Neural crest cell (in vitro differentiated cells): ENCODE data around the gene CSGALNACT2. TPM values are rescaled to one million over a fixed set of nuclear protein-coding genes. Genes with fewer than 3 reads are reported as not detected.
A peak's percentile ranks its signal among the peaks of the same experiment; 100 is the strongest.

Source experiments
- DNase-seq: peaks from one replicate; pipeline ENCODE4 v3.0.0; 2021; ENCODE audit warnings: low read depth, mixed read lengths, low spot score
- H3K27ac Mint-ChIP-seq: one replicate; pipeline ENCODE4 v1.8.0; 2021; ENCODE audit warnings: mild to moderate bottlenecking, mixed read lengths; ENCODE audit not compliant: unreplicated experiment
- H3K27me3 Mint-ChIP-seq: 2 replicates; pipeline ENCODE4 v1.8.0; 2021; ENCODE audit warnings: low read depth, mild to moderate bottlenecking, mixed read lengths
- H3K36me3 Mint-ChIP-seq: 2 replicates; pipeline ENCODE4 v1.8.0; 2021; ENCODE audit warnings: low read depth, mild to moderate bottlenecking, mixed read lengths
- H3K4me1 Mint-ChIP-seq: 2 replicates; pipeline ENCODE4 v1.8.0; 2021; ENCODE audit warnings: mixed read lengths
- H3K4me3 Mint-ChIP-seq: one replicate; pipeline ENCODE4 v1.8.0; 2021; ENCODE audit warnings: mild to moderate bottlenecking, mixed read lengths
- H3K9me3 Mint-ChIP-seq: 2 replicates; pipeline ENCODE4 v1.8.0; 2021; ENCODE audit warnings: mixed read lengths
- total RNA-seq: library from RNA; stranded (reverse); gene quantifications from 2 replicates; pipeline ENCODE4 v1.2.1, GENCODE V29; 2021
- TF ChIP-seq, protein P1 (sequence below): fragments of 200-600 bp; sonication (generic); conservative IDR thresholded peaks from 2 replicates; pipeline ENCODE4 v1.5.0; 2021; ENCODE audit warnings: antibody characterized with exemption, mild to moderate bottlenecking

Gene CSGALNACT2
- total RNA-seq, 1 donor from 2014 or later, result 14.6 TPM

DNA sequence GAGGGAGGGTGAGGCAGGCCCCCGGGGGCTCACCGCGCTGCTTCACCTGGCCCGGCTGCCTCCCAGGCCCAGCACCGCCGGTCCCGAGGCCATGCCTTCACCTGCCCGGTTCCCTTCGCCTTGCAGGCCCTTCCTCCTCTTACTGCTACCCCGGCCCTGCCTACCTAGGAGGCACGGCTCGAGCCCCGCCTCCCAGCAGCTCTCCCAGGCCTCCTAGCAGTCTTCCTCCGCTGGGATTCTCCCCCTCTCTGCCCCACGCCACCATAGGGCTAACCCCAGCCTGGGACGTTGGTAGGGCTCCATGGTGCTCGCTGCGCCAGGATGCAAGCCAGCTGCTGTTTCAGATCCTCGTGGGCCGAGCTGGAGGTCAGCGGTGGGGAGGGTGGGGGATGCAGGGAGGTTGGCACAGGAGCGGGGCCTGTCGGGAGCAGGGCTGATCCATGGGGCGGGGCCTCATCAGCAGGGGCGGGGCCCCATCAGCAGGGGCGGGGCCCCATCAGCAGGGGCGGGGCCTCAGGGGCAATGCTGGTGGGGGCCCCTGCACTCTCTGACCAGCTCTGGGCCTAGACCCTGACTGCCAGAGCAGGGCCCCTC is 65.3 kb downstream of the CSGALNACT2 start:
- Mint-ChIP-seq H3K4me3 (peak overlapping the region; percentile 23), H3K27ac (no peak overlapping the region), H3K36me3 (no peaks in the 10 kb centered on the region), H3K9me3 (no peaks in the 10 kb centered on the region), H3K27me3 (no peaks in the 10 kb centered on the region), H3K4me1 (peaks cover 4% of the 10 kb centered on the region)
- TF ChIP-seq, protein P1, sequence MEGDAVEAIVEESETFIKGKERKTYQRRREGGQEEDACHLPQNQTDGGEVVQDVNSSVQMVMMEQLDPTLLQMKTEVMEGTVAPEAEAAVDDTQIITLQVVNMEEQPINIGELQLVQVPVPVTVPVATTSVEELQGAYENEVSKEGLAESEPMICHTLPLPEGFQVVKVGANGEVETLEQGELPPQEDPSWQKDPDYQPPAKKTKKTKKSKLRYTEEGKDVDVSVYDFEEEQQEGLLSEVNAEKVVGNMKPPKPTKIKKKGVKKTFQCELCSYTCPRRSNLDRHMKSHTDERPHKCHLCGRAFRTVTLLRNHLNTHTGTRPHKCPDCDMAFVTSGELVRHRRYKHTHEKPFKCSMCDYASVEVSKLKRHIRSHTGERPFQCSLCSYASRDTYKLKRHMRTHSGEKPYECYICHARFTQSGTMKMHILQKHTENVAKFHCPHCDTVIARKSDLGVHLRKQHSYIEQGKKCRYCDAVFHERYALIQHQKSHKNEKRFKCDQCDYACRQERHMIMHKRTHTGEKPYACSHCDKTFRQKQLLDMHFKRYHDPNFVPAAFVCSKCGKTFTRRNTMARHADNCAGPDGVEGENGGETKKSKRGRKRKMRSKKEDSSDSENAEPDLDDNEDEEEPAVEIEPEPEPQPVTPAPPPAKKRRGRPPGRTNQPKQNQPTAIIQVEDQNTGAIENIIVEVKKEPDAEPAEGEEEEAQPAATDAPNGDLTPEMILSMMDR, result no peak
- peak; percentile 2 for DNase-seq

DNA sequence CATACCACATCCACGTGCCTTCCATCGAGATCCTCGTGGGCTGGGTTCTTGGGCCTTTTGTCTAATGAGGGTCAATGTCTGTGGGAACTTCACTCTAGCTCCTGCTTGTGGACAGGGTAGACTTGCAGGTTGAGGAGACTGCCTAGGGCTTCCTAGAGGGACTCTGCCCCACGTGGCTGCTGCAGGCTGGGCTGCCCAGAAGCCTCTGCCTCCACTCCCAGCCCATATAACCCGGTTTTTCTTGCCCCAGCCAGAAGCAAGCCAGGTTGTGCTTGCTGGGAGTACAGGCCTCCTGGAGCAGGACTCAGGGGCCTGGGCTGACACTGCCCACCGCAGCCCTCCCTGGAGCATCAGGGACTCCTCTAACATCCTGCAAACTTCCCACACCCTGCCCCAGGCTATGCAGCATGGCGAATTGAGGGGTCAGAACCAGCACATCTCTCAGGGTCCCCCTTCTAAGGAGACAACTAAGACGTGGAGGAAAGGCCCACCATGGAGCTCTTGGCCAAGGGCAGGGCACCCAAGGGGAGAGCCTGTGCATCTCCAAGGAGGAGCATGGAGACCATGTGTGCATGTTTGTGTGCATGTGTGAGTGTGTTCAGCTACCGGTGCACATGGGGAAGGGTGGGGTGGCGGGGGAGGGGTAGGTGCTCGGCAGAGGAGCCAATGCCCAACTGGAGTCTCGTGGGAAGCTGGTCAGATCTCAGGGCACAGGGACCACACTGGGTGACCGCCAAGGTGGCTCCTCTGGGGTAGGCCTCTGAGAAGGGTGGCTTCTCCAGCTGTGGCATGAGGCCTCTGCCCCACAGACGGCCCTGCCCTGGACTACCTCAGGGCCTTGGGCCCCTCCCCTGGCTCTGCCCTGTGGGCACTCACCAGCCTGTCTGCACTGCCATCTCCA is 66.0 kb downstream of the CSGALNACT2 start:
- no peak overlapping the region for H3K27ac Mint-ChIP-seq

DNA sequence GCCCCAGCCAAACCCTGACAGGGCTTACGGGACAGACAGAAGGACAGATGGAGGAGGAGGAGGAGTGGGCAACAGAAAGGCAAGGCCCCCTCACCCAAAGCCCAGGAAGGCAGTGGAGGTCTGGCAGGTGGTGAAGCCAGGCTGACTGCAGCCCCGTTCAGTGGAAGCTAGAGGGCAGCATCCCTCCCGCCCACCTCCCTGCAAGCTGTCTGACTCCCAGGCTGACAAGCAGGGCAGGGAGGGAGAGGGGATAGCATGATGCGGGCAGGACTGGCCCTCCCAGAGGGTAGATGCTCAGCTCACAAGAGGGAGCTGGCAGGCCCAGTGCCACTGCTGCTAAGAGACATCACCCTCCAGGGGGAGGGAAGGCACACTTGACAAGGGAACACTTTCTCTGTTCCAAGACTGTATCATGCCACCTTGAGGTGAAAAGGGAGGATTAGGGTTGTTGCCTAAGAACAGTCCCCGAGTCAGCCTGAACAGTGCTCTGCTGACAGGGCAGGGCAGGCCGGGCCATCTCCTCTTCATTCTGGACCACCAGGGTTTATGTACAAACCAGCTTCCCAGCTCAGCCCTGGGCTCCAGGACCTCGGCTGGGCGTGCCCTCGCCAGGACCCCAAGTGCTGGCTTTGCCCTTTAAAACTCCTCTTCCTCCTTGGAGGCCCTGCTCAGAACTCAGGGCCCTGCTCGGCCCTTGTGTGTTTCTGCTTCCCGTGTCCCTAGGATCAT is 66.9 kb downstream of the CSGALNACT2 start:
- Mint-ChIP-seq H3K27ac (no peak overlapping the region), H3K9me3 (no peaks in the 10 kb centered on the region), H3K36me3 (no peaks in the 10 kb centered on the region), H3K4me3 (no peak overlapping the region), H3K4me1 (peaks cover 4% of the 10 kb centered on the region), H3K27me3 (no peaks in the 10 kb centered on the region)
- TF ChIP-seq, protein P1, result peak; percentile 73
- peak; percentile 45 for DNase-seq

More for the DNA sequence above, 66.0 kb downstream of the CSGALNACT2 start:
- peak overlapping the region; percentile 23 for H3K4me3 Mint-ChIP-seq
- H3K9me3 Mint-ChIP-seq, result no peaks in the 10 kb centered on the region
- H3K4me1 Mint-ChIP-seq, result peaks cover 4% of the 10 kb centered on the region
- TF ChIP-seq, protein P1, result no peak
- no peak for DNase-seq
- no peaks in the 10 kb centered on the region for H3K36me3 Mint-ChIP-seq
- H3K27me3 Mint-ChIP-seq, result no peaks in the 10 kb centered on the region

DNA sequence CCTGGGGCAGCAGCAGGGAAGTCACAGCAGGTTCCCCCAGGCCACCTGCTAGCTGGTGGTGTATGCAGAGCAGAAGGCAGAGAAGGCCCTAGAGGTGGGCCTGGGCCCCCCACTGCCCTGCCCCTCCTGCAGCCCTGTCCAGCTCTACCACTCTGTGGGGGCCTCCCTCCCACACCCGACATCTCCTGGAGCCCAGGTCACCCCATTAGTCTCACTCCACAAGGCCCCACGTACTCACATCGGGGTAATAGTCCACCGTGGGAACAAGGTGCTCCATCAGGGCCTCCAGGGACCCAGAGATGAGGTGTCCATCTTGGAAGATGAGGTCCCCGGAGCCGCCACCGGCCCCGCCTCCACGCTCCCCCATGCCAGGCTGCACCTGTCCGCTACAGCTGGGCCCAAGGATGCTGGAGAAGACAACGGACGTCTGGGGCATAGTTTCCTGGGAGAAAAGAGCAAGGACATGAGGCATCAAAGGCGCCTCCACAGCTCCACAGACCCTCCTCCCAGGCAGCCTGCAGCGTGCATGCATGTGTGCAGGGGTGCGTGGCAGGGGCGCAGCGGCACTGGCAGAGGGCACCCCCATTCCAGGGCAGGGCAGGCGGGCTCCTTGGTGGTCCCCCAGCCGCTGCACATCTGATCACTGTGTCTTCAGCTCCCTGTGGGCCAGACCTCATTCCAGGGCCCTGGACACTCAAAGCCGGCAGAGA is 67.6 kb downstream of the CSGALNACT2 start:
- H3K4me3 Mint-ChIP-seq, result no peak overlapping the region
- TF ChIP-seq, protein P1, result no peak
- peaks cover 4% of the 10 kb centered on the region for H3K4me1 Mint-ChIP-seq
- H3K36me3 Mint-ChIP-seq, result no peaks in the 10 kb centered on the region
- no peaks in the 10 kb centered on the region for H3K9me3 Mint-ChIP-seq
- no peak overlapping the region for H3K27ac Mint-ChIP-seq
- no peaks in the 10 kb centered on the region for H3K27me3 Mint-ChIP-seq
- no peak for DNase-seq
